Measurements from ENCODE around the gene IL17RD. TPM values are rescaled to one million over a fixed set of nuclear protein-coding genes. Genes with fewer than 3 reads are reported as not detected.

IL17RD gene
- total and polyA plus RNA-seq, 2 donors from 2014 or later: 4.4 to 18.9 TPM

- Histone ChIP-seq H3K4me3 (ENCODE audit: low read length in 3 of 3) (no peak overlapping the region), H3K36me3 (ENCODE audit: control insufficient read depth in 2 of 3, insufficient read depth in 3 of 3, low read length in 3 of 3) (no peaks in the 10 kb centered on the region), H3K4me1 (ENCODE audit: control insufficient read depth in 2 of 3, insufficient read depth in 2 of 3, low read depth in 1 of 3, low read length in 3 of 3) (peaks cover 0 to 4% (median 0%) of the 10 kb centered on the region in 3 donors), H3K9ac (ENCODE audit: low read length in 3 of 3) (no peak overlapping the region), H3K27ac (ENCODE audit: low read depth in 2 of 2, low read length in 2 of 2) (no peak overlapping the region), H3K9me3 (ENCODE audit: control insufficient read depth in 2 of 3, insufficient read depth in 1 of 3, low read length in 3 of 3) (no peaks in the 10 kb centered on the region), H3K27me3 (ENCODE audit: control insufficient read depth, insufficient read depth, low read length) (no peaks in the 10 kb centered on the region)
- intact Hi-C loops (cut with DNase I): no loop called here
- no peak for TF ChIP-seq CTCF (IDR thresholded peaks at IDR 0.05; ENCODE audit: borderline replicate concordance, extremely low read depth, insufficient read depth)
- DNase-seq: no peak
- no peak for FAIRE-seq
These were observed 123.5 kb downstream of the IL17RD start for GRCh38 chr3:57041674-57042073.

Other genes starting within 250 kb of the IL17RD start
- not detected for gene SPATA12, start 104.7 kb downstream of the IL17RD start, total RNA-seq
- gene SPATA12, start 104.7 kb downstream of the IL17RD start, polyA plus RNA-seq (ENCODE audit: insufficient read depth, low read depth, low replicate concordance): not detected
- gene HESX1, start 34.6 kb upstream of the IL17RD start, total RNA-seq: 0.79 TPM
- 2.1 TPM for gene HESX1, start 34.6 kb upstream of the IL17RD start, polyA plus RNA-seq (ENCODE audit: insufficient read depth, low read depth, low replicate concordance)
- gene APPL1, start 62.4 kb upstream of the IL17RD start, total RNA-seq: 48.2 TPM
- 9.5 TPM for gene APPL1, start 62.4 kb upstream of the IL17RD start, polyA plus RNA-seq (ENCODE audit: insufficient read depth, low read depth, low replicate concordance)
- gene ASB14, start 127.3 kb upstream of the IL17RD start, total RNA-seq: not detected
- not detected for gene ASB14, start 127.3 kb upstream of the IL17RD start, polyA plus RNA-seq (ENCODE audit: insufficient read depth, low read depth, low replicate concordance)

All from kidney (tissue), 14 donors.